OCI-LY7 (cell line): Measurements from ENCODE around the gene HOXD8. TPM values are rescaled to one million over a fixed set of nuclear protein-coding genes. Genes with fewer than 3 reads are reported as not detected.

Experiments used
- BruUV-seq: library from RNA; stranded (reverse); fragments of 400-500 nt; replicated peaks from 2 replicates; lab custom pipeline; 2021; lab: Mats Ljungman, UMichigan
- CTCF ChIA-PET: fragments of 300-600 bp; sonication (Branson Sonifier 250); formaldehyde crosslinking; loops from one replicate; lab custom pipeline; 2022; ENCODE audit warnings: antibody characterized with exemption; ENCODE audit not compliant: unreplicated experiment; lab: Charles Lee
- POLR2A ChIA-PET: fragments of 300-600 bp; sonication (Branson Sonifier 250); formaldehyde crosslinking; loops from one replicate; lab custom pipeline; 2022; ENCODE audit warnings: antibody characterized with exemption; lab: Charles Lee
- DNase-seq: peaks from one replicate; pipeline ENCODE4 v3.0.0-alpha.2; 2015; ENCODE audit warnings: low spot score
- H2AFZ ChIP-seq: fragments of 200-600 bp; sonication (generic), shearing (Covaris generic); 2 replicates; pipeline ENCODE4 v1.6.1; 2014; ENCODE audit warnings: mild to moderate bottlenecking, antibody characterized with exemption, low read length, moderate library complexity
- H3K27ac ChIP-seq: fragments of 200-600 bp; sonication (generic); 2 replicates; pipeline ENCODE4 v1.5.1; 2014; ENCODE audit warnings: mixed run types, low read depth, mild to moderate bottlenecking, moderate library complexity, low read length, inconsistent platforms; ENCODE audit not compliant: poor library complexity, severe bottlenecking
- H3K36me3 ChIP-seq: fragments of 200-600 bp; sonication (generic); 2 replicates; pipeline ENCODE4 v1.6.1; 2014; ENCODE audit warnings: mild to moderate bottlenecking, antibody characterized with exemption, low read length, moderate library complexity, mixed read lengths; ENCODE audit not compliant: insufficient read depth
- H3K4me1 ChIP-seq: fragments of 200-600 bp; sonication (generic); 2 replicates; pipeline ENCODE4 v1.5.1; 2014; ENCODE audit warnings: mild to moderate bottlenecking, low read length; ENCODE audit not compliant: insufficient read depth, poor library complexity, severe bottlenecking
- H3K4me2 ChIP-seq: fragments of 200-600 bp; sonication (generic); 2 replicates; pipeline ENCODE4 v1.6.1; 2014; ENCODE audit warnings: mild to moderate bottlenecking, low read length
- H3K4me3 ChIP-seq: fragments of 200-600 bp; sonication (generic); 2 replicates; pipeline ENCODE4 v1.5.1; 2014; ENCODE audit warnings: mild to moderate bottlenecking, low read depth, low read length; ENCODE audit not compliant: poor library complexity, severe bottlenecking
- H3K79me2 ChIP-seq: fragments of 200-600 bp; sonication (generic); 2 replicates; pipeline ENCODE4 v1.6.1; 2016; ENCODE audit warnings: low read depth, mild to moderate bottlenecking, low read length, moderate library complexity, mixed read lengths; ENCODE audit not compliant: insufficient read depth
- H3K9me2 ChIP-seq: fragments of 200-600 bp; sonication (generic); 2 replicates; pipeline ENCODE4 v1.6.1; 2016; ENCODE audit warnings: mild to moderate bottlenecking, low read length, mixed read lengths; ENCODE audit not compliant: insufficient read depth
- H3K9me3 ChIP-seq: fragments of 200-600 bp; sonication (generic); 2 replicates; pipeline ENCODE4 v1.6.1; 2014; ENCODE audit warnings: mild to moderate bottlenecking, mixed run types, low read length, mixed read lengths
- H4K20me1 ChIP-seq: fragments of 200-600 bp; sonication (generic); 2 replicates; pipeline ENCODE4 v1.6.1; 2014; ENCODE audit warnings: mild to moderate bottlenecking, antibody characterized with exemption, low read length, moderate library complexity, mixed read lengths; ENCODE audit not compliant: insufficient read depth
- CTCF ChIP-seq: fragments of 200-600 bp; sonication (generic); conservative IDR thresholded peaks from 2 replicates; pipeline ENCODE4 v1.5.1; 2014; ENCODE audit warnings: mild to moderate bottlenecking, antibody characterized with exemption, low read length, moderate library complexity, mixed read lengths
- EZH2phosphoT487 ChIP-seq: fragments of 200-600 bp; sonication (generic); IDR thresholded peaks from 2 replicates; pipeline ENCODE4 v1.6.1; 2018; ENCODE audit warnings: low read depth, borderline replicate concordance, mild to moderate bottlenecking, mixed run types, antibody characterized with exemption, low read length, moderate library complexity, mixed read lengths
- intact Hi-C: fragments of 100-400 bp; cut with micrococcal nuclease; formaldehyde crosslinking; loops from one replicate; pipeline ENCODE4 v1.10.0; 2022; ENCODE audit not compliant: unreplicated experiment
- total RNA-seq, 2 experiments: library from RNA; depleted of rRNA in 1 of 2; stranded (reverse); fragments of >200 nt in 1 of 2; shearing (Covaris generic) in 1 of 2; gene quantifications; 2 replicates each; pipeline ENCODE4 v1.2.3, GENCODE V29; 2014 to 2022

Gene HOXD8
- total RNA-seq, 2 experiments from 2014 or later = not detected

DNA sequence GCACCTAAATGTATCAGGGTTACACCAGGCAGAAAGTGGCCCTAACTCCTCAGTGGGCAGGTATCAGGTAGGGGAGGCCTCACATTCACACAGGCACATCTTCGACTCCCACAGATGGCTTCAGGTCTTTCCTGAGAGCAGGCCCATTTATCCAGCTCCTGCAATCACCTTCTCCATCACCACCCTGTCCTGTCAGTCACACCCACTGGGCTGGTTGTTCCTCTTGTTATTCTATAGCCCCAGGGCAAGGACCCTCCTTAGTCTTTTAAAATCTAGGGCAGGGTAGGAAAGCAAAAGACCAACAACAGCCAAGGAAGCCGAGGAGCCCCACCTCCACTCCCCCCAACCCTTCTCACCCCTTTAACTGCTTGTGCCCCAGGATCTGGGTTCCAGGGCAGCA lies 12.8 kb downstream of the HOXD8 start:
- H3K9me3 ChIP-seq = no peaks in the 10 kb centered on the region
- H3K79me2 ChIP-seq = no peaks in the 10 kb centered on the region
- no TSS peak for BruUV-seq
- no peak overlapping the region for H3K27ac ChIP-seq
- POLR2A ChIA-PET = no interaction called here
- no peak overlapping the region for H3K4me3 ChIP-seq
- no peak overlapping the region for H2AFZ ChIP-seq
- H3K36me3 ChIP-seq = no peaks in the 10 kb centered on the region
- DNase-seq = no peak
- CTCF ChIA-PET = no interaction called here
- TF ChIP-seq CTCF = no peak
- TF ChIP-seq EZH2phosphoT487 = no peak
- H3K4me1 ChIP-seq = peaks cover 3% of the 10 kb centered on the region
- no peak overlapping the region for H3K4me2 ChIP-seq
- no peaks in the 10 kb centered on the region for H4K20me1 ChIP-seq
- intact Hi-C loops = no loop called here
- no peaks in the 10 kb centered on the region for H3K9me2 ChIP-seq

GRCh38 chr2:176145085-176145969 lies 15.8 kb downstream of the HOXD8 start:
- H4K20me1 ChIP-seq = no peaks in the 10 kb centered on the region
- no peaks in the 10 kb centered on the region for H3K79me2 ChIP-seq
- no peak overlapping the region for H3K4me3 ChIP-seq
- DNase-seq = no peak
- H3K9me3 ChIP-seq = no peaks in the 10 kb centered on the region
- TF ChIP-seq EZH2phosphoT487 = no peak
- TF ChIP-seq CTCF = no peak
- intact Hi-C loops = no loop called here
- H3K4me1 ChIP-seq = peaks cover 3% of the 10 kb centered on the region
- POLR2A ChIA-PET = interaction anchor here (0.6 to 1.8 kb wide), 2 partner anchors 9 to 193 kb away, joined by 3 read pairs; no protein-coding TSS in a partner anchor
- no peaks in the 10 kb centered on the region for H3K36me3 ChIP-seq
- no peak overlapping the region for H2AFZ ChIP-seq
- H3K9me2 ChIP-seq = no peaks in the 10 kb centered on the region
- H3K27ac ChIP-seq = no peak overlapping the region
- CTCF ChIA-PET = no interaction called here
- BruUV-seq = no TSS peak
- H3K4me2 ChIP-seq = no peak overlapping the region

DNA sequence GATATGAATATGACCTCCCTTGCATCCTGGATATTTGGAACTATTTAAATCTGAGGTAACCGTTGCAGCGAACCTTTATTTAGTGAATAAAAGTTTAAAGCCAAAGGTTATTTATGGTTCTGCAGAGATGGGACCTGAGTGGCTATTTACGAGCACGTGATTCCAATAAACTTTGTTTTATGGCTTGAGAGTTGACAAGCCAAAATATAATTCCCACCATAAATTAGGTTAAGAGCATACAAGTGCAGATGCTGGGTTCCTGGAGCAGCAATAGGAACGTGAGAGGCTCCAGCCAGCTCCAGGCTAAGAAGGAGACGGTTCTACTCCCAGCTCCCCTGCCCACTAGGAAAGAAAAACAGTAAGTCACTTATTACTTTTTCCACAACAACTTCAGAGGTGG lies 16.6 kb downstream of the HOXD8 start:
- no peaks in the 10 kb centered on the region for H3K4me1 ChIP-seq
- intact Hi-C loops = no loop called here
- no peaks in the 10 kb centered on the region for H4K20me1 ChIP-seq
- H3K4me3 ChIP-seq = no peak overlapping the region
- H3K79me2 ChIP-seq = no peaks in the 10 kb centered on the region
- no peaks in the 10 kb centered on the region for H3K36me3 ChIP-seq
- H3K4me2 ChIP-seq = no peak overlapping the region
- no peak for TF ChIP-seq EZH2phosphoT487
- no peak for TF ChIP-seq CTCF
- no peak for DNase-seq
- H3K9me3 ChIP-seq = no peaks in the 10 kb centered on the region
- ChIA-PET CTCF (no interaction called here), POLR2A (no interaction called here)
- no TSS peak for BruUV-seq
- H3K27ac ChIP-seq = no peak overlapping the region
- H2AFZ ChIP-seq = no peak overlapping the region
- no peaks in the 10 kb centered on the region for H3K9me2 ChIP-seq
